ENCODE results near the gene DENND1A. TPM values are rescaled to one million over a fixed set of nuclear protein-coding genes. Genes with fewer than 3 reads are reported as not detected.

Gene DENND1A
- total RNA-seq, 1 experiment from 2014 or later = 42.5 TPM

- ChIA-PET POLR2A (interaction anchor here (1.3 kb wide), 1 partner anchor 13 kb away, joined by 4 read pairs; no protein-coding TSS in a partner anchor), CTCF (no interaction called here)
- no TSS peak for BruUV-seq (replicated peaks)
- no peaks in the 10 kb centered on the region for H3K36me3 Mint-ChIP-seq (ENCODE audit: insufficient read depth, unreplicated experiment)
- no peak for TF ChIP-seq CTCF (IDR thresholded peaks at IDR 0.05; ENCODE audit: unreplicated experiment)
- no peak overlapping the region for H3K27ac Mint-ChIP-seq (ENCODE audit: low read depth, unreplicated experiment)
- peaks cover 27% of the 10 kb centered on the region for H3K27me3 Mint-ChIP-seq (ENCODE audit: insufficient read depth, unreplicated experiment)
- DNase-seq (ENCODE audit: unreplicated experiment) = no peak
- intact Hi-C loops (cut with micrococcal nuclease) = no loop called here
- no peaks in the 10 kb centered on the region for H3K4me1 Mint-ChIP-seq (ENCODE audit: insufficient read depth, unreplicated experiment)
- no peak overlapping the region for H3K4me3 Mint-ChIP-seq (ENCODE audit: unreplicated experiment)
- no peaks in the 10 kb centered on the region for H3K9me3 Mint-ChIP-seq (ENCODE audit: unreplicated experiment)
Observed at GRCh38 chr9:123967323-123967722, 37.4 kb upstream of the DENND1A start.

DNA sequence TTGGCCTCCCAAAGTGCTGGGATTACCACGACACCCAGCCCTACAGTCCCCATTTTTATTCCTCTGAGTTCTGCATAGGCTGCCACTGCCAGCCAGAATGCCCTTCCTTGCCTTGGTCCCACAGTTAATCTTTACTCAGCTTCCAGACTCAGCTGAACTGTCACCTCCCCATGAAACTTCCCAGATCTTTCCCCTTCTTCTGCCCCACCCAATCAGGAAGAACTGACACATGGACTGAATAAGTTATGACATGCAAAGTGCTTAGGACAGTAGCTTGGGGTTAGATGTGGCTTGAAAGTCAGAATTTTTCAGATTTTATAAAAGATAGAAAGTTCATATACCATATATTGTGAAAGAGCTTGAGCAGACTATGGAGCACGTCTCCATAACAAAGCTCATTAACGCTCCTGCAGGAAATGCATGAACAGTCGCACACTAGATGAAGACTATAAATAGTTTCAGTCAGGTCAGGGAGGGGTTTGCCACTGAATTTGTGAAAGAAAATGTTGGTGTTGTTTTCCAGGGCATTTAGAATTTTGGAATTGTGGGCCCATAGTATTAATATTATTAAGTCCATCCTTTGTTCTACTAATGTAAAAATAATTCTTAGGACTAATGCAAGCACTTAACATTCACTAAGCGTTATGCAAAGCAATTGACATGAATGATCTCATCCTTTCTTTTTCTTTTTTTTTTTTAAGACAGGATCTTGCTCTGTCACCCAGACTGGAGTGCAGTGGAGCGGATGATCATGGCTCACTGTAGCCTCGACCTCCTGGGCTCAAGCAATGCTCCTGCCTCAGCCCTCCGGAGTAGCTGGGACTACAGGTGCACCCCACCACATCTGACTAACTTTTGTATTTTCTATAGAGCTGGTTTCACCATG is 36.1 kb upstream of the DENND1A start:
- H3K4me1 Mint-ChIP-seq (ENCODE audit: insufficient read depth, unreplicated experiment) = no peaks in the 10 kb centered on the region
- TF ChIP-seq CTCF (IDR thresholded peaks at IDR 0.05; ENCODE audit: unreplicated experiment) = no peak
- DNase-seq (ENCODE audit: unreplicated experiment) = no peak
- CTCF ChIA-PET = interaction anchor here (0.5 to 1.5 kb wide), 3 partner anchors 10 to 415 kb away, joined by 3 to 4 read pairs (median 3); no protein-coding TSS in a partner anchor
- peaks cover 27% of the 10 kb centered on the region for H3K27me3 Mint-ChIP-seq (ENCODE audit: insufficient read depth, unreplicated experiment)
- no peak overlapping the region for H3K27ac Mint-ChIP-seq (ENCODE audit: low read depth, unreplicated experiment)
- POLR2A ChIA-PET = interaction anchor here (1.3 kb wide), 1 partner anchor 12 kb away, joined by 4 read pairs; no protein-coding TSS in a partner anchor
- no peaks in the 10 kb centered on the region for H3K36me3 Mint-ChIP-seq (ENCODE audit: insufficient read depth, unreplicated experiment)
- intact Hi-C loops (cut with micrococcal nuclease) = no loop called here
- no TSS peak for BruUV-seq (replicated peaks)
- H3K4me3 Mint-ChIP-seq (ENCODE audit: unreplicated experiment) = no peak overlapping the region
- no peaks in the 10 kb centered on the region for H3K9me3 Mint-ChIP-seq (ENCODE audit: unreplicated experiment)

DNA sequence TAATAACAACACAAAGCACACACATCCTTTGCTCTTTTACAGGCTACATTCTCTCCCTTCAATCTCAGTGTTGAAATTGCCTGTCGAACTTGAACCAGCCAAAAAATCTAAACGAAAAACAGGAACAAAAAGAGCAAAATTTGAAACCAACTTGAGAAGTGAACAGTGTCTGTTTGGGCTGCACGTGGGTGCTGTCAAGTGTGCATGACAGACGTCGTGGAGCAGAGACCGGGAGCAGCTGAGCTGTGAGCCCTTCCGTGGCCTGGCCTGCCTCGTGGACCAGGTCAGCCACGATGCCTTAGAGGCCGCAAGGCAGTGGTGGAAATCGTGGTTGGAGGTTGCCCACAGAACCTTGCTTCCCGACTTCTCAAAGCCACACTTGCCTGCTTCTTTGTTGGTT is 34.8 kb upstream of the DENND1A start:
- no peak overlapping the region for H3K4me3 Mint-ChIP-seq (ENCODE audit: unreplicated experiment)
- ChIA-PET CTCF (no interaction called here), POLR2A (interaction anchor here (0.5 to 0.6 kb wide), 3 partner anchors 21 to 204 kb away, joined by 3 to 7 read pairs (median 3); no protein-coding TSS in a partner anchor)
- peaks cover 35% of the 10 kb centered on the region for H3K27me3 Mint-ChIP-seq (ENCODE audit: insufficient read depth, unreplicated experiment)
- H3K27ac Mint-ChIP-seq (ENCODE audit: low read depth, unreplicated experiment) = no peak overlapping the region
- no peak for TF ChIP-seq CTCF (IDR thresholded peaks at IDR 0.05; ENCODE audit: unreplicated experiment)
- H3K9me3 Mint-ChIP-seq (ENCODE audit: unreplicated experiment) = no peaks in the 10 kb centered on the region
- intact Hi-C loops (cut with micrococcal nuclease) = no loop called here
- BruUV-seq (replicated peaks) = no TSS peak
- no peaks in the 10 kb centered on the region for H3K36me3 Mint-ChIP-seq (ENCODE audit: insufficient read depth, unreplicated experiment)
- no peaks in the 10 kb centered on the region for H3K4me1 Mint-ChIP-seq (ENCODE audit: insufficient read depth, unreplicated experiment)
- no peak for DNase-seq (ENCODE audit: unreplicated experiment)

- Mint-ChIP-seq H3K9me3 (ENCODE audit: unreplicated experiment) (no peaks in the 10 kb centered on the region), H3K27ac (ENCODE audit: low read depth, unreplicated experiment) (no peak overlapping the region), H3K4me1 (ENCODE audit: insufficient read depth, unreplicated experiment) (no peaks in the 10 kb centered on the region), H3K27me3 (ENCODE audit: insufficient read depth, unreplicated experiment) (peaks cover 31% of the 10 kb centered on the region), H3K4me3 (ENCODE audit: unreplicated experiment) (no peak overlapping the region), H3K36me3 (ENCODE audit: insufficient read depth, unreplicated experiment) (no peaks in the 10 kb centered on the region)
- intact Hi-C loops (cut with micrococcal nuclease) = no loop called here
- DNase-seq (ENCODE audit: unreplicated experiment) = no peak
- POLR2A ChIA-PET = interaction anchor here (0.7 kb wide), 1 partner anchor 943 kb away, joined by 3 read pairs; no protein-coding TSS in a partner anchor
- no TSS peak for BruUV-seq (replicated peaks)
- TF ChIP-seq CTCF (IDR thresholded peaks at IDR 0.05; ENCODE audit: unreplicated experiment) = no peak
- CTCF ChIA-PET = interaction anchor here (0.6 kb wide), 1 partner anchor 55 kb away, joined by 3 read pairs; no protein-coding TSS in a partner anchor
Observed at GRCh38 chr9:123960965-123961364, 31.0 kb upstream of the DENND1A start.
